Activated CD4-positive, alpha-beta T cell treated with anti-CD3 and anti-CD28 coated beads, Interleukin-2, amount 50 U/mL, for 1 hour (primary cell): ENCODE measurements around the gene GAB2.
"Not testable (repeated sequence)": the region's sequence is repeated elsewhere in the genome, so short reads cannot be mapped to it uniquely, and the experiment has no call there.

Experiments used
- DNase-seq: peaks from one replicate; pipeline ENCODE4 v3.0.0-alpha.2; 2020

GAB2 gene

DNA sequence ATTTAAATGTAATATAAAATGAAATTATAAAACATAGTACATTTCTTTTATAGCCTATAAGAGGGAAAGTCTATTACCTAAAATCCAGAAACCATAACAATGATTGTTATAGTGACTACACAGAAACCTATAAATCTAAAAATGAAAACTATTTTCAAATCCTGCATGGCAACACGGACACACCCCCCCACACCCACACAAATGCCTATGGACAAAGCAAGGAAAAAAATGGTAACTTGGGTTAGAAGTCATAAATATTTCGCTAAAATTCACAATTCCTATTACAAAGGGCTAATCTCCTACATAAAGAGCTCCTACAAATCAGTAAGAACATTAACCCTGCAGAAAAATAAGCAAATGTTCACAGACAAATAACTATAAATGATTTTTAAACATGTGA lies 56.4 kb downstream of the GAB2 start:
- no peak for DNase-seq

DNA sequence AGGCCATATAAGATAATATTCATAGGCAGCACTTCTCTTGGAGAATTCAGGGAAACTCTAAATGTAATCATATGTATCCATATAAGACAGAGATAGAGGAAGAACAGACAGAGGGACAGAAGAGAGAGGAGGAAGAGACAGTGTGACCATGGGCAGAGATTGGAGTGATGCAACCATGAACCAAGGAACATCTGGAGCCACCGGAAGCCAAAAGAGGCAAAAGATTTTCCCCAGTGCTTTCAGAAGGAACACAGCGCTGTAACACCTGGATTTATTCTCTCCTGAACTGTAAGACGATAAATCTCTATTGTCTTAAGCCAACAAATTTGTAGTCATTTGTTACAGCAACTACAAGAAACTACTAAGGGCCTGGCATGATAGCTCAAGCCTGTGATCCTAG lies 57.7 kb downstream of the GAB2 start:
- no peak for DNase-seq

DNA sequence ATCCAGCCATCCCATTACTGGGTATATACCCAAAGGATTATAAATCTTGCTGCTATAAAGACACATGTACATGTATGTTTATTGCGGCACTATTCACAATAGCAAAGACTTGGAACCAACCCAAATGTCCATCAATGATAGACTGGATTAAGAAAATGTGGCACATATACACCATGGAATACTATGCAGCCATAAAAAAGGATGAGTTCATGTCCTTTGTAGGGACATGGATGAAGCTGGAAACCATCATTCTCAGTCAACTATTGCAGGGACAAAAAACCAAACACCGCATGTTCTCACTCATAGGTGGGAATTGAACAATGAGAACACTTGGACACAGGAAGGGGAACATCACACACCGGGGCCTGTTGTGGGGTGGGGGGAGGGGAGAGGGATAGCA lies 59.7 kb downstream of the GAB2 start:
- DNase-seq, result not testable (repeated sequence)

DNA sequence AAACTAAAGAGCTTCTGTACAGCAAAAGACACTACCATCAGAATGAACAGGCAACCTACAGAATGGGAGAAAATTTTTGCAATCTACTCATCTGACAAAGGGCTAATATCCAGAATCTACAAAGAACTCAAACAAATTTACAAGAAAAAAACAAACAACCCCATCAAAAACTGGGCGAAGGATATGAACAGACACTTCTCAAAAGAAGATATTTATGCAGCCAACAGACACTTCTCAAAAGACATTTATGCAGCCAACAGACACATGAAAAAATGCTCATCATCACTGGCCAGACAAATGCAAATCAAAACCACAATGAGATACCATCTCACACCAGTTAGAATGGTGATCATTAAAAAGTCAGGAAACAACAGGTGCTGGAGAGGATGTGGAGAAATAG lies 60.2 kb downstream of the GAB2 start:
- DNase-seq, result not testable (repeated sequence)

DNA sequence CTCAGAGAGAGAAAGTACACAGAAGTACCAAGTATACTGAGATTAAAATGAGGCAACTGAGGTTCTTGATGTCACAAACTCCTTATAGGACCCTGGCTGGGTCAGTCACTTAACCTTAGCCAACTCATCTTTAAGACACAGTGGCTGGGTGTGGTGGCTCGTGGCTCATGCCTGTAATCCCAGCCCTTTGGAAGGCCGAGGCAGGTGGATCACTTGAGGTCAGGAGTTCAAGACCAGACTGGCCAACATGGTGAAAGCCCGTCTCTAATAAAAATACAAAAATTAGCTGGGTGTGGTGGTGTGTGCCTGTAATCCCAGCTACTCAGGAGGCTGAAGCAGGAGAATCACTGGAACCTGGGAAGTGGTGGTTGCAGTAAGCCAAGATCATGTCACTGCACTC lies 61.9 kb downstream of the GAB2 start:
- not testable (repeated sequence) for DNase-seq

DNA sequence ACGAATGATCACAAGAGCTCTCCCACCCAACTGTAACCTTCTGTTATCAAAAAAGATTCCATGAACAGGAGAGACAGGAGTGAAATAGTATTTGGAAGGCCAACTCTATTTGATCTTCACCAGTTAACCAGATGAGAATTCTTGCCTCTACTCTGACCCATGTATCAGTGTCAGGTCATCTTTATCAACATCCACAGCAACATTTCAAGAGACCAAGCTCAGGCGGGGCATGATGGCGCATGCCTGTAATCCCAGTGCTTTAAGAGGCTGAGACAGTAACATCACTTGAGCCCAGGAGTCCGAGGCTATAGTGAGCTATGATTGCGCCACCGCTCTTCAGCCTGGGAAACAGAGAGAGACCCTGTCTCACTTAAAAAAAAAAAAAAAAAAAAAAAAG lies 62.3 kb downstream of the GAB2 start:
- DNase-seq, result no peak

DNA sequence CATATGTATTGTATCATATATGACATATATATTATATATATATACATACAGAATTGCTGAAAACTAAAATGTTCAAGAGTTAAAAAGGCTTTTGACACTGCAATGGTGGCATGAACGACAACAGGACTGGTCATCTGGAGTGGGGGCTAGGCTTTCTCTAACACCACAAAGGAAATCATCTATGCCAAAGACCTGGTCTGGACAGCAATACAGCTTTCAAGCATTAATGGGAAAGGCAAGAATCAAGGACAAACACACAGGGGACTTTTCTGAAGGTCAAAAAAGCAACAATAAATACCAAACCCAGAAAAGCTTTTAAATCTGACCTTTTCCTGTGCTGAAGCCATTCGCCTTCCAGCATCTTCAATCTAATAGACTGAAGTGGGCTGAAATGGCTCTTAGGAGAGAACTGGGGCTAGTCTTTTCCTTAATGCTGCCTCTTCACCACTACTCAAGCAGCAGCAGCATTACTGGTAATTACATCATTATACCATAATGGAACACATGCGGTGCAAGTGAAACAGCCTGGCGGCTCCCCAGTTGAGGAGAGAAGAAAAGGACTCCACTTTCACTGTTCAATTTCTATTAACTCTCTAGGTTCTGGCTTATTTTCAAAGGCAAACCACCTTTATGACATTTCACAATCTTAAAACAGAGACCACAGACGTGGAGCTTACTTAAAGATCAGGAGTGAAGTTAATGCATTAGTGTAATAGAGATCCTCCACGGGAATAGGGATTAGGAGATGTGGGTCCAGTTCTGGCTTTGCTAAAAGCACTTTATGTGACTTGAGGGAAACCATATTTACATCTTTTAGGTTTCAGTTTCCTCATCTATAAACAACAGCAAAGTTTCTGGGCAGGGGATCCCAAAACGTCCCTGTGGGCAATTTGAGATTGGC lies 63.0 kb downstream of the GAB2 start:
- no peak for DNase-seq

DNA sequence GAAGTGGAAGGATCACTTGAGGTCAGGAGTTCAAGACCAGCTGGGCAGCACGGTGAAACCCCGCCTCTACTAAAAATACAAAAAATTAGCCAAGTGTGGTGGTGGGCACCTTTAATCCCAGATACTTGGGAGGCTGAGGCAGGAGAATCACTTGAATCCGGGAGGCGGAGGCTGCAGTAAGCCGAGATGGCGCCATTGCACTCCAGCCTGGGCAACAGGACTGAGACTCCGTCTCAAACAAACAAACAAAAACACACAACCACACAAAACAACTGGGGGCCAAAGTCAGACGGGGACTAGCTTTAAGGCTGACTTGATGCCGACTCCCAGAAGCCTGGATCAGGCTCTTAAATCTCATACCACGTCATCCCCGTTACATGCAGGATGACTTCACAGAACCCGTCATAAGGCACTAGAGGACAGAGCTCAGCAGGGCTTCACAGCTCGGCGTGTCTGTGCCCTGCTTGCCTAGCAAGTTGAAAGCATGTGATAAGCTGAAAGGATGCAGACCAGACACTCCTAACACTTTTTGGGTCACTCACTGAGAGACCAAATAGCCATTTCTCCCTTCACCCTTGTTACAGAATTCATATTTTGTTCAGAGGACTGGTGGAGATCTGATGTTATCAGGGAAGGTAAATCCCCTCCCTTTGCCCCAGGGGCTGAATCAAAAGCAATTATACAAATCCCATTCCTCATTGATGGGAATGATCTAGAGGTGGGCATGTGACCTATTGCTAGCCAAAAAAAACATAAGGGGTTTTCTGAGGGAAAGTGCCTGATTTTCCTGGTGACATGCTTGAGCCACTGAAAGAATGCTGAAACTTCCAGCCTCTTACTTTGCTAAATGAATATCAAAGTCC lies 65.4 kb downstream of the GAB2 start:
- no peak for DNase-seq

DNA sequence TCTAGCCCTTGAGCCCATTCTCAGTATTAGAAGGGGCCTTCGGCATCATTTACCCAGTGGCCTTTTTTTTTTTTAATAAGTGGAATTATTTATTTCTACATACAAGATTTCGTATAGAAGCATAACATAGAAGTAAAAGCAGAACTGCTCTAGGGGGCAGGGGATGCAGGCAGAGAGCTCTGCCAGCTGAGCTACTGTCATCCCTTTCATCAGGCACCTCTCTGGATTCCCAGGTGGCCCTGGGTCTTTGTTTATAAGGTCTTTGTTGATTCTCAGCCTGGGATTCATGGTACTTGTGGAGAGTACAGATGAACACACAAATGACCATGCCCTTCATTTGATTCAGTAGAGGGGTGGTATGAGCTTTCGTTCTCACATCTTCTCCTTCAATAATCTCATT lies 66.4 kb downstream of the GAB2 start:
- DNase-seq, result no peak

DNA sequence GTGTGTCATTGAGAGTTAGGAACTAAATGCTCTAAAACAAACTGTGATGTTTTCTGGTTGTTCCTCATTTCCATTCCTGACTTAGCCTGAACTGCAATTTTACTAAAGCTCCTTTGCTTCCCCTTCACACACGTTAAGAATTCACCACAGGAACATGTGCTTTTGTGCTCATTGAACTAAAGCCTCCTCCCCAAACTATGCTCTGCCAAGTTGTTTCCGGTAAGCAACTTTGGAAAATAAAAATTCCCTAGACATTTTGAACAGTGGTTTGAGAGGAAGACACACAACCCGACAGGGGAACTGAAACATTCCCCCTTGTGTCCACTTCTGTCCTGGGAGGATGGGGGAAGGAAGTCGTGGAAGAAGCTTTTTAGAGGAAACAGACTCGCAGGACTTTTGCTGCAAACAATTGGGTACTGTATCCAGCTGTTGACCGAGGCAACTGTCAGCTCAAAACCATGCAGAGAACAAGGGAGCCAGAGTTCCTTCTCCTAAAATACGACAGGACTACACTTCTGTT lies 66.9 kb downstream of the GAB2 start:
- DNase-seq, result no peak

DNA sequence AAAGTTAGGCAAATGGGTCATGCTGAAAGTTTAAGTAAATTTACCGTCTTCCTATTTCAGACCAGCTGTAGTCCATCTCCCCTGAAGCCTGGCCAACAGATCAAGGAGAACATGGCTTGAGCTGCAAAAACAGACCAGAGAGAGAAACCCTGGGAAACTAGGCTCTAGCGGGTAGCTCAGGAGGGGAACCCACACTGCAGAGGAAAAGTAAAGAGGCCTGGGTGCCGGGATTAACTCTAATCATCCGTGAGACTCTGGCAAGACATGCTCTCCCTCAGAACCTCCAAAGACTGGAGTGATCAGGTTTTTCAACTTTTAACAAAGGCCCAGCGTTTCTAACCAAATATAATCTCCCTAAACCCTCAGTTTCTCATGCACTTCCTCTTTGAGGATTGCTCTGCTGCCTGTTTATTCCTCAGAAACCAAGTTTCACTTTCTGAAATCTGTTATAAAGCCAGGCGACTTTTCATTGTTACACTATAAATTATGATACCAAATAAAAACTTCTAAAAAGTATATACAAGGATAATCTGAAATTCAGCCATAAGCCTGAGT lies 67.5 kb downstream of the GAB2 start:
- no peak for DNase-seq

DNA sequence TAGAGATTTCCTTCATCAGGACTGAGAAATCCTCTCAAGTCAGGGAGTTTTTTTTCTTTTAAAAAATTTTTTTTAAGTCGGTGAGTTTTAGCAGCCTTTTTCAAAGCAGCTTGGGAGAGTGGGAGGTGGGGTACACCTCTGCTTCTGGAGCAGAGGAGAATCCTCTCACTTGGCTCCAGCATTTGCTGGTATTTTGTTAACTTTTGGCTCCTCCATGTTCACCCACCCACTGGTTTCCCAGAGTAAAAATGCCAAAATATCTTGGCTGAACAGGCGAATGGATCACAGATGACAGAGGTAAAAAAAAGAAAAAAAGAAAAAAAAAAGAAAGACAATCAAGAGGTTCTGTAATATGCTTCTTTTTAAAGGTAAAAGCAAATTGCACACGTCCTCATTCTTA lies 68.0 kb downstream of the GAB2 start:
- DNase-seq, result no peak

DNA sequence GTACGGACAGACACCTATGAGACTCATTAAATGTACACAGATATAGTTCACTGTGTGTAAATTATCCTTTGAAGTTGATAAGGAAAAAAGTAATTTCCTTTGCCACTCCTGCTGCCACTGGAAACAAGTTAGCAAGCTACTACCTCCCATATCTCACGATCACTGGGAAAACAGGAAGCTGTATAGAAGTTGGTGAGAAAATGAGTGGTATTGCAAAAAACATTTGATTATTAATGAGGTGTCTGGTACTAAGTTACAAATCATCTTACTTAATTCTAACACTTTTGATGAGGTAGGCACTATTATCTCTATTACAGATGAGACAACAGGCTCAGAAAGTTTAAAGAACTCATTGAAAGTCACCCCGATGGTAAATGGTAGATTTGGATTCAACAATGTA lies 68.5 kb downstream of the GAB2 start:
- no peak for DNase-seq

DNA sequence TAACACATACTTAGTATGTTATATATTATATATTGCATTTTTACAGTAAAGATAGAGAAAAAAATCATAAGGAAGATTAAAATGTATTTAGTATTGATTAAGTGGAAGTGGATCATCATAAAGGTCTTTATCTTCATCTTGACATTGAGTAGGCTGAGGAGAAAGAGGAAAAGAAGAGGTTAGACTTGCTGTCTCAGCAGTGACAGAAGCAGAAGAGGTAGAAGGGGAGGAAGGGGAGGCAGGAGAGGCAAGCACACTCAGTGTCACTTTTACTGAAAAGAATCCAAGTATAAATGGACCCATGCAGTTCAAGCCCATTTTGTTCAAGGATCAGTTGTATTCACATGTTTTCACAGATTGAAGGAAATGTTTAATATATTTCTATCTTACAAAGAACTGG lies 69.7 kb downstream of the GAB2 start:
- no peak for DNase-seq

DNA sequence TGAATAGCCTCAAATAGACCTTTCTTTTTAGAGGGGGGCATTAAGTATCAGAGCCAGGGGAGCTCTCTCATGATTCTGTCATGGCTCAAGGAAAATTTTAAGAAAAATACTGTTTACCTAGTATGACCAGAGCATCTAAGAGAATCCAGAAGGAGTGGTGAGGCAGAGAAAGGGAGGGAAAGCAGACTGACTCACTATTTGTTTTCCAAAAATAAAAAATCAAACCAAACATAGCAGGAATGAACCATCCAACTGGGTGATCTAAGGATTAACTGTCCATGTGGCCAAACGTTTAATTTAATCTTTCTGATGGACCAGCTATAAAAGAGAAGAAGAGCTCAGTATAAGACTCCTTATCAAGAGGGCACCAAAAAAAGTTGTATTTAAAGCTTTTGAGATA lies 70.8 kb downstream of the GAB2 start:
- DNase-seq, result no peak

DNA sequence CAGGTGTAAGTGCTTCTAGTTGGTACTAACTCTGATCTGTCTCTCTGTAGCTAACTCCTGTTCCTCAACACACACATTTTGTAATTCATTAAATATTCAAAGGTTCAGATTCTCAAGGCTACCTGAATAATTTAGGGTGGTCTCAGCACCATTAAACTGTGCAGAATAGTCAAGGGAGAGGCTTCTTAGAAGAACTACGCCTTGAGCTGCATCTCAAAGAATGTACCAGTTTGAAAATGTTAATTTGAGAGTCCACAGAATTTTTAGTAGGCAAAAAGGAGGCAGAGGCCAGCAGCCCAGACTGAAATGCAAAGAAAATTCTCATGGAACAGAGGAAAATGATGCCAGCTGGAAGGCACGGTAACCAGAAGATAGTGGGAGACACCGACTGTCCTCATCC lies 72.2 kb downstream of the GAB2 start:
- no peak for DNase-seq

DNA sequence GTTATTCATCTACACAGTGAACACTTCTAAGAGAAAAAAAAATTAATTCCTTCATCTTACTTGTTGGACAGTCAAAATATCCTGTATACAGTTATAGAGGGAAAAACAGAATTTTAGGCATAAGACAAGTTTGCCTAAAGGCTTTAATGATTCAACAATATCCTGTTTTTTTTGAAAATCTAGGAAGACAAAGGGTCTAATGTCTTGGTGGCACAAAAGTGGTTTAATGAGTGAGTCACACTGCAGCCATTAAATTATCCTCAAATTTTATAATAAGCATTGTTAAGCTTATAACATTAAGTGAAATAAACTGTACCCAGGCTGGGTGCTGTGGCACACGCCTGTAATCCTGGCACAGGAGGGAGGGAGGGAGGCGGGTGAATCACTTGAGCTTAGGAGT lies 72.9 kb downstream of the GAB2 start:
- DNase-seq, result no peak

DNA sequence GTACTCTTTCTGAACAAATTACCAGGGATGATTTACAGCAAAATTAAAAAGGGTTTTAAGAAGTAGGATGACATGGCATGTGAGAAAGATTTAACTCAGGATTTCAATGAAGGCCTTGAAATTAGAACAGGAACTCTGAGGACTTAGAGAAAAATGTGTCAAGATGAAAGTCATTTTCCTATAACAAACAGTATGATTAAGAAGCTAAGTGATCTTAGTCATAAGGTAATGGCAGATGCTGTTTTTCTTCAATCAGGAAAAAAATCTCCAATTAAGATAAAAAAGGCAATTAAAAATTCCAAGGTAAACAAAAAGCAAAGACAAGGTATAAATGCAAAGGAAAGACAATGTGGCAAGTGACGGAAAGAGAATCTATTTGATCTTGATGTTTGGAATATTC lies 73.5 kb downstream of the GAB2 start:
- DNase-seq, result no peak

DNA sequence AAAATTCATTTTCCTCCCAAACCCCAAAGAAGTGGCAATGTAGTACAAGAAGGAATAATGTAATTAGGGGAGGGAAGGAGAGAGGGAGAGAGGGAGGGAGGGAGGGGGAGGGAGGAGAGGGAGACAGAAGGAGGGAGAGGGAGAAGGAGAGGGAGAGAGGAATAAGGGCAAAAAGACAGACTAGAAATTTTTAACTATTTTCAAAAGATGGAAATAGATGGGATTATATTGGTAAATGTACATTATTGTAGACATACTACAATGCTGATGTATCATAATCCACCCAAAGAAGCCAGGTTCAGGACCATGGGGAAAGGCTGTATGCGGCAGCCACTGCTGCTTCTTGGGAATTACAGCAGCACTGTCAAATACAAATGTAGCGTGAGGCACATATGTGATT lies 74.3 kb downstream of the GAB2 start:
- no peak for DNase-seq

DNA sequence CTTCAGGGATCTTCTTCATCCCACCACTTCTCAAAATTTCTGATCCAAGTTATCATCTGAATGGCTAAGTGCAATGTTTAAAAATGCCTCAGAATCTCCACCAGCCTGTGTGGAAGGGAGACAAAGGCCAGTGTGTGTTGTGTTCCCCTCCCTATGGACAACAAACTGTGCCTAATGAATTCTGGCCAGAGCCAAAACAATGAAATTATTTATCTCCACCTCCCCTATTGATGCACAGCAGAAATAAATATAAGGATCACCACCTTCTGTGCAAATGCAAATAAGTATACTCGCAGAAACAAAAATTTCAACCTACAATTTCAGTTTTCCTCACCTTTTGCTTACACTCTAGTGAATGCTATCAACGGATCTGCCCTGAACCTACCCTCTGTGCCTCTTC lies 75.8 kb downstream of the GAB2 start:
- DNase-seq, result no peak

DNA sequence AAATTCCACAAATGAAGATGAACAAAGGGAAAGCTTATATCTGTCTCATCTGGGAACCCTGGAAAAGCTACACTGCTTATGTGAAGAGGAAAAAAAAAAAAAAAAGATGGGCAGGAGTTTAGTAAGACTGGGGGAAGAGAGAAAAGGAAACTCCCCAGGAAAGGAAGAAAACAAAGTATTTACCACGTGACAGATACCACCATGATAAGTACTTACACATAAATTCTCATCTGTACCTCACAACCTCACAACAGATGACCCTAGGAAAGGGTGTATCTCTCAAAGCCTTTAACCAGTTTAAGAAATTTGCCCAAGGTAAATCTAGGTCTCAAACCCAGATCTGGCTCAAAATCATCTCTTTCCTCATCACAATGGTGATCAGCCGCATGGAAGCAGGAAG lies 77.1 kb downstream of the GAB2 start:
- no peak for DNase-seq

DNA sequence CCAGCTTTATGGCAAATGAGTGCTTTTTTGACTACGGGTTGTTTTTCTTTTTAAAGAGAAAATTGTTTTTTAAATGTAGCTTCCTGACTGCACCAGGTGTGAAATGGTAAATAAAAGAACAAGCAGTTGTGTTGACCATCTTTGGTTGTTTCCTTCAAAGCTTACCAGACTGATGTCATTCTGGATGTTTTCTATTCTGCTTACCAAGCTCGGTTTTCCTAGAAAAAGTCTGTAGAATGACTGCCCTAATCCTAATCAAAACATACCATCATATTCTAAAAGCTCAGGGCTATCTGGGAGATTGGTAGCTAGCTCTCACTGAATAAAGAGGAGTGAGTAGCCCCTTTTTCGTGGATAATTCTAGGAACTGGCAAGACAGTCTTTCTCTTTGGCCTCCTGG lies 77.7 kb downstream of the GAB2 start:
- DNase-seq, result no peak

DNA sequence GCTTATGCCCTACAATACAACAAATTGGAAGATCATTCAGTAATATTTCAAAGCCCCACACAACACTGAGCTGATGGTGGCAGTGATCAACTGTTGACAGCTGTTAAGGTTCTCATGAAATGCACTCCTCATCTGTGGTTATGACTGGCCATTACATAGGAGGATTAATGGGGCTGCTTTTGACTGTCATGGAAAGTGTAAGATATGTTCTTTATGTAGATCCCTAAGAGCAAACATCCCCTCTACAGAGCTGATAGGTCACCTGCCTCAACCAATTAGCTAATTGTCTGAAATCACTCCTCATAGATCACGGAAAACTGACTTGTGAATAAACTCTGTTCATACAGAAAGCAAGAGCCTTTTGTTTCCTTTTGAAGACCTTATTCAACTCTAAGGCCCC lies 78.1 kb downstream of the GAB2 start:
- no peak for DNase-seq

DNA sequence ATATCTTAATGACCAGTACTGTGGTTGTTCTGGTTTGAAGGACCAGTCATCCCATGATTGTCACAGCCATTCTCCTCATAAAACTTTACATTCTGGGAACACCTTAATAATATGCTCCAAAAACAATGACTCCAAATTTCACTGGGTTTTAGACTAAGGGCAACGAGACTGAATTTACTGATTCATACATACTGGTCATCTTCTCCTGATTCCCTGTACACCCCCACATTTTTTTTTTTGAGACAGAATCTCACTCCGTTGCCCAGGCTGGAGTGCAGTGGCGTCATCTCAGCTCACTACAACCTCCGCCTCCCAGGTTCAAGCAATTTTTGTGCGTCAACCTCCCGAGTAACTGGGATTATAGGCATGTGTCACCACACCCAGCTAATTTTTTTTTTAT lies 78.9 kb downstream of the GAB2 start:
- DNase-seq, result no peak
